WTC11 (cell line): ENCODE measurements around the gene GPRC5C.

Experiments used
- CREM ChIP-seq: sonication (generic); formaldehyde crosslinking; IDR thresholded peaks from 2 replicates; pipeline ENCODE4 v1.8.1; 2022; ENCODE audit warnings: mild to moderate bottlenecking, missing genetic modification reagents, moderate library complexity
- CTCF ChIP-seq: fragments of 200-600 bp; IDR thresholded peaks from 2 replicates; pipeline ENCODE4 v1.8.0; 2022; ENCODE audit warnings: antibody characterized with exemption
- ELF4 ChIP-seq: sonication (generic); formaldehyde crosslinking; IDR thresholded peaks from 2 replicates; pipeline ENCODE4 v1.8.1; 2022; ENCODE audit warnings: low read depth, mild to moderate bottlenecking, moderate library complexity, missing genetic modification reagents
- FOXP1 ChIP-seq: sonication (generic); formaldehyde crosslinking; IDR thresholded peaks from 2 replicates; pipeline ENCODE4 v1.8.0; 2022; ENCODE audit warnings: missing genetic modification reagents, mild to moderate bottlenecking, moderate library complexity, borderline replicate concordance
- FOXP4 ChIP-seq: sonication (generic); formaldehyde crosslinking; IDR thresholded peaks from 2 replicates; pipeline ENCODE4 v1.8.0; 2022; ENCODE audit warnings: mild to moderate bottlenecking, missing genetic modification reagents
- PREB ChIP-seq: sonication (generic); formaldehyde crosslinking; IDR thresholded peaks from 2 replicates; pipeline ENCODE4 v1.8.1; 2022; ENCODE audit warnings: mild to moderate bottlenecking, missing genetic modification reagents, moderate library complexity, borderline replicate concordance
- SMAD3 ChIP-seq: sonication (generic); formaldehyde crosslinking; IDR thresholded peaks from 2 replicates; pipeline ENCODE4 v1.8.0; 2022; ENCODE audit warnings: missing genetic modification reagents, mild to moderate bottlenecking, borderline replicate concordance
- TEAD4 ChIP-seq: sonication (generic); formaldehyde crosslinking; IDR thresholded peaks from 2 replicates; pipeline ENCODE4 v1.8.0; 2022; ENCODE audit warnings: mild to moderate bottlenecking, missing genetic modification reagents
- ZNF317 ChIP-seq: sonication (generic); formaldehyde crosslinking; IDR thresholded peaks from 2 replicates; pipeline ENCODE4 v1.8.1; 2023; ENCODE audit warnings: low read depth, mild to moderate bottlenecking, moderate library complexity, missing genetic modification reagents, borderline replicate concordance

GRCh38 chr17:74408815-74409214 is 23.1 kb upstream of the GPRC5C start:
- TF ChIP-seq PREB (CRISPR knock-in tag) (no peak), ELF4 (CRISPR knock-in tag) (no peak), TEAD4 (CRISPR knock-in tag) (no peak), SMAD3 (no peak), CREM (CRISPR knock-in tag) (no peak), CTCF (no peak), FOXP4 (CRISPR knock-in tag) (no peak), FOXP1 (CRISPR knock-in tag) (no peak), ZNF317 (no peak)
